Activated CD8-positive, alpha-beta T cell treated with anti-CD3 and anti-CD28 coated beads for 36 hours (primary cell): ENCODE data around the gene OTX2. TPM values are rescaled to one million over a fixed set of nuclear protein-coding genes. Genes with fewer than 3 reads are reported as not detected.

ENCODE experiments used
- ATAC-seq: fragments of 200-7000 bp; cut with Tn5 transposase; one replicate; pipeline ENCODE4 v1.10.0; 2021; ENCODE audit warnings: mild to moderate bottlenecking, moderate library complexity
- CTCF ChIA-PET: fragments of 350-600 bp; sonication (Branson Sonifier 250); formaldehyde crosslinking; loops from one replicate; lab custom pipeline; 2021; ENCODE audit warnings: antibody characterized with exemption; lab: Charles Lee
- POLR2A ChIA-PET: fragments of 350-600 bp; sonication (Branson Sonifier 250); formaldehyde crosslinking; loops from one replicate; lab custom pipeline; 2021; ENCODE audit warnings: antibody characterized with exemption; lab: Charles Lee
- DNase-seq: peaks from one replicate; pipeline ENCODE4 v3.0.0-alpha.2; 2020
- H3K27ac Mint-ChIP-seq: one replicate; pipeline ENCODE4 v1.8.0; 2021; ENCODE audit warnings: mild to moderate bottlenecking, mixed read lengths
- H3K27me3 Mint-ChIP-seq: one replicate; pipeline ENCODE4 v1.8.0; 2021; ENCODE audit warnings: mixed read lengths
- H3K36me3 Mint-ChIP-seq: one replicate; pipeline ENCODE4 v1.8.0; 2021; ENCODE audit warnings: low read depth, mixed read lengths
- H3K4me1 Mint-ChIP-seq: one replicate; pipeline ENCODE4 v1.8.0; 2021; ENCODE audit warnings: low read depth, mixed read lengths
- H3K4me3 Mint-ChIP-seq: one replicate; pipeline ENCODE4 v1.8.0; 2021; ENCODE audit warnings: mild to moderate bottlenecking, moderate library complexity, mixed read lengths
- H3K9me3 Mint-ChIP-seq: one replicate; pipeline ENCODE4 v1.8.0; 2021; ENCODE audit warnings: mixed read lengths
- intact Hi-C: fragments of 100-400 bp; cut with micrococcal nuclease; formaldehyde crosslinking; loops from one replicate; pipeline ENCODE4 v1.10.0; 2022
- total RNA-seq, 2 experiments: library from RNA; stranded (reverse); gene quantifications; one replicate each; pipeline ENCODE4 v1.2.3, GENCODE V29; 2021
- TF ChIP-seq, protein P1 (sequence below): fragments of 200-600 bp; IDR thresholded peaks from one replicate; pipeline ENCODE4 v1.8.0; 2022; ENCODE audit warnings: antibody characterized with exemption, mild to moderate bottlenecking

Gene OTX2
- total RNA-seq, 2 experiments from 2014 or later: not detected

DNA sequence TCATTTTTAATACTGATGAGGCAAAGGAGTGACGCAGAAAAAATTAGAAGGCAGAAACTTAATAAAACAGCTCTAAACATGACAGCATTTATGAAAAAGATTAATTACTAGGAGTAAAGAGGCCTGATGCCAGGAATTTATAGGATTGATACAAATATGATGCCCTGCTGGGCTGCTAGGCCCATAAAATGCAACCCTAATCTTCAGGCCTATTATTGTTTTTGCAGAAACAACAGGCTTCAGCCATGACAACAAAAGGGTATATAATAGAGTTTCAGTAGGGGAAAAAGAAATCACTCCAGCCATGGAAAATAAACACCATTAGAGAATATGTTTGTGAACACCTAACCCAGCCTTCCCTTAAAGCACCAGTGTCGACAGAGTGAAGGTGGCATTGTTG, 50.6 kb downstream of the OTX2 start:
- Mint-ChIP-seq H3K9me3 (no peaks in the 10 kb centered on the region), H3K36me3 (no peaks in the 10 kb centered on the region), H3K27ac (no peak overlapping the region), H3K4me3 (no peak overlapping the region), H3K27me3 (peaks cover 13% of the 10 kb centered on the region), H3K4me1 (no peaks in the 10 kb centered on the region)
- intact Hi-C loops: no loop called here
- TF ChIP-seq, protein P1, sequence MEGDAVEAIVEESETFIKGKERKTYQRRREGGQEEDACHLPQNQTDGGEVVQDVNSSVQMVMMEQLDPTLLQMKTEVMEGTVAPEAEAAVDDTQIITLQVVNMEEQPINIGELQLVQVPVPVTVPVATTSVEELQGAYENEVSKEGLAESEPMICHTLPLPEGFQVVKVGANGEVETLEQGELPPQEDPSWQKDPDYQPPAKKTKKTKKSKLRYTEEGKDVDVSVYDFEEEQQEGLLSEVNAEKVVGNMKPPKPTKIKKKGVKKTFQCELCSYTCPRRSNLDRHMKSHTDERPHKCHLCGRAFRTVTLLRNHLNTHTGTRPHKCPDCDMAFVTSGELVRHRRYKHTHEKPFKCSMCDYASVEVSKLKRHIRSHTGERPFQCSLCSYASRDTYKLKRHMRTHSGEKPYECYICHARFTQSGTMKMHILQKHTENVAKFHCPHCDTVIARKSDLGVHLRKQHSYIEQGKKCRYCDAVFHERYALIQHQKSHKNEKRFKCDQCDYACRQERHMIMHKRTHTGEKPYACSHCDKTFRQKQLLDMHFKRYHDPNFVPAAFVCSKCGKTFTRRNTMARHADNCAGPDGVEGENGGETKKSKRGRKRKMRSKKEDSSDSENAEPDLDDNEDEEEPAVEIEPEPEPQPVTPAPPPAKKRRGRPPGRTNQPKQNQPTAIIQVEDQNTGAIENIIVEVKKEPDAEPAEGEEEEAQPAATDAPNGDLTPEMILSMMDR: no peak
- ATAC-seq (no peak), DNase-seq (no peak)
- ChIA-PET POLR2A (no interaction called here), CTCF (interaction anchor here (0.9 to 1.4 kb wide), 2 partner anchors 14 to 269 kb away, joined by 3 read pairs; no protein-coding TSS in a partner anchor)

DNA sequence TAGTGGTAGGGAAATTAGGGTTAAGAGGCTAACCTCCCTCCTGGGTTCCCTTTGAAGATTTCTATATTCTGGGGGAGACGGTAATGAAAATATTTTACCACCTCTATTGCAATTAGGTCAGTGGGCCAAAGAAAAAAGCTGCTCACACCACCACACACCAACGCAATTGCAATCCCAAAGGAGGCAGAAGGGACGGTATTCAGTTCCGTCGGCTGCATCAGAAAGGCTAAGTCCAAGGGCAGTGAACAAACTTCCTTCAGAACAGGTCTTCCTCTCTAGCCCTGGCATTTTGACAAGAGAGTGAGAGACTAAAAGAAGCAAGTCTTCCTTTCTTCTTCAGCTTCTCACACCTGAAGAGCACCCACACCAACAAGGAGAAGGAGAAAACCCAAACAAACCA, 51.2 kb downstream of the OTX2 start:
- Mint-ChIP-seq H3K36me3 (no peaks in the 10 kb centered on the region), H3K27ac (no peak overlapping the region), H3K9me3 (no peaks in the 10 kb centered on the region), H3K4me1 (no peaks in the 10 kb centered on the region), H3K4me3 (no peak overlapping the region), H3K27me3 (peaks cover 13% of the 10 kb centered on the region)
- TF ChIP-seq, protein P1: no peak
- CTCF ChIA-PET: interaction anchor here (1.4 kb wide), 1 partner anchor 15 kb away, joined by 3 read pairs; no protein-coding TSS in a partner anchor
- ATAC-seq: no peak
- no peak for DNase-seq
- POLR2A ChIA-PET: no interaction called here
- intact Hi-C loops: no loop called here

DNA sequence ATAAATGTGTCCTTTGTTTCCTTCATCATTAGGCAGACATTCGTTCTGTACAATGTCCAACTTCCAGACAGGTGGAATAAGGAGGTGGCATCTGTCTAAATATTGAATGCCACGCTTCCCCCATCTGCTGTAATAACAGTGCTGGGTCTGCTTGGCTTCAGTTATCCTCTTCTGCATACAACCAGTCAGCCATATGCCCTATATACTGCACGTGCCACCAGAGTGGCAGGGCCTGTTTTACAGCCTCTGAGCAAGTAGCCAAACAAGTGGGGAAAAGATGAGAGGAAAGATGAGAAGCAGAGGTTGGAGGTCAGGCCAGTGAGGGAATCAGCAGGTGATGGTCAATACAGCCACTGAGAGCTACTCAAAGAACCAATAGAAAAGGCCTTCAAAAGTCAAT, 55.4 kb downstream of the OTX2 start:
- ChIA-PET CTCF (no interaction called here), POLR2A (no interaction called here)
- TF ChIP-seq, protein P1: no peak
- no peak overlapping the region for H3K27ac Mint-ChIP-seq
- no peaks in the 10 kb centered on the region for H3K4me1 Mint-ChIP-seq
- no peaks in the 10 kb centered on the region for H3K36me3 Mint-ChIP-seq
- intact Hi-C loops: no loop called here
- DNase-seq: no peak
- no peak for ATAC-seq
- no peaks in the 10 kb centered on the region for H3K9me3 Mint-ChIP-seq
- H3K4me3 Mint-ChIP-seq: no peak overlapping the region
- H3K27me3 Mint-ChIP-seq: peaks cover 10% of the 10 kb centered on the region

DNA sequence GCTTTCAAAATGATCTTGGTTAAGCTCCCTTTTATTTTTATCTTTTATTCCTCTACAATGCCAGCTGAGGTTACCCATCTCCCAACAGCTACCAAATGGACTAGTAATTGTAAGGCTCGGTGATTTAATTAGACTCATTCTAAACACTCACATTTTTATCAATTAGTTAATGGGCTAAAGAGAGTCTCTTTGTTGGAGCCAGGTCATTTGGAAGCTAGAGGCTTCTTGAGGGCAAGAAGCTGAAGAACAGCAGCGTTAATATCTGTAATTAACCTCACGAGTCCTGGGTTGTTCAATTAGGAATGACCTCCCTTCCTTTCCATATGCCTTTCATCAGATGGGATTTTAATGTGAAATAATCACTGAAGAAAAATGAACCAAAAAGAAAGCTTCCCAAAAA, 56.9 kb downstream of the OTX2 start:
- ChIA-PET CTCF (interaction anchor here (1.4 kb wide), 1 partner anchor 11 kb away, joined by 3 read pairs; no protein-coding TSS in a partner anchor), POLR2A (no interaction called here)
- intact Hi-C loops: no loop called here
- DNase-seq (no peak), ATAC-seq (no peak)
- Mint-ChIP-seq H3K4me1 (no peaks in the 10 kb centered on the region), H3K27me3 (peaks cover 8% of the 10 kb centered on the region), H3K27ac (no peak overlapping the region), H3K4me3 (no peak overlapping the region), H3K36me3 (no peaks in the 10 kb centered on the region), H3K9me3 (no peaks in the 10 kb centered on the region)
- TF ChIP-seq, protein P1: no peak

DNA sequence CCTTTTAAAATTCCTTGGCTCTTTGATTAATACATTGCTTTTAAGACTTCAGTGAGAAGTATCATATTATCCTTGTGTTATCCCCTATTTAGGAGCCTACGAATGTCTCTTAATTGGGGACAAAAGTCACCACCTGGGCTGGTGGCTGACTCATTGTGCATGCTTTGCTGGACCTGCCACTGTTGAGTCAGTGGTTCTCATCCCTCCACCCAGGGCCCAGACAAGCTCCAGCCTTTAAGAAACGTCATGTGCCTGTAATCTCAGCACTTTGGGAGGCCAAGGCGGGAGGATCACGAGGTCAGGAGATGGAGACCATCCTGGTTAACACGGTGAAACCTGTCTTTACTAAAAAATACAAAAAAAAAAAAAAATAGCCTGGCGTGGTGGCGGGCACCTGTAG, 57.9 kb downstream of the OTX2 start:
- Mint-ChIP-seq H3K4me1 (no peaks in the 10 kb centered on the region), H3K27me3 (peaks cover 6% of the 10 kb centered on the region), H3K36me3 (no peaks in the 10 kb centered on the region), H3K9me3 (no peaks in the 10 kb centered on the region), H3K27ac (no peak overlapping the region), H3K4me3 (no peak overlapping the region)
- POLR2A ChIA-PET: no interaction called here
- DNase-seq: no peak
- ATAC-seq: no peak
- intact Hi-C loops: no loop called here
- TF ChIP-seq, protein P1: no peak
- CTCF ChIA-PET: interaction anchor here (1.4 kb wide), 1 partner anchor 10 kb away, joined by 3 read pairs; no protein-coding TSS in a partner anchor
